ENCODE measurements around the gene HOXA1. TPM values are rescaled to one million over a fixed set of nuclear protein-coding genes. Genes with fewer than 3 reads are reported as not detected.
A peak's percentile ranks its signal among the peaks of the same experiment; 100 is the strongest.

Gene HOXA1
- total RNA-seq, 1 donor from 2014 or later = 9.5 TPM

- Mint-ChIP-seq H3K36me3 (peaks cover 54% of the 10 kb centered on the region), H3K27me3 (peaks cover 33% of the 10 kb centered on the region), H3K27ac (peak overlapping the region; percentile 99), H3K9me3 (no peaks in the 10 kb centered on the region), H3K4me3 (peak overlapping the region; percentile 91), H3K4me1 (ENCODE audit: unreplicated experiment) (peaks cover 23% of the 10 kb centered on the region)
- peak; percentile 68 for DNase-seq (ENCODE audit: extremely low spot score, unreplicated experiment)
- TF ChIP-seq, protein P1, sequence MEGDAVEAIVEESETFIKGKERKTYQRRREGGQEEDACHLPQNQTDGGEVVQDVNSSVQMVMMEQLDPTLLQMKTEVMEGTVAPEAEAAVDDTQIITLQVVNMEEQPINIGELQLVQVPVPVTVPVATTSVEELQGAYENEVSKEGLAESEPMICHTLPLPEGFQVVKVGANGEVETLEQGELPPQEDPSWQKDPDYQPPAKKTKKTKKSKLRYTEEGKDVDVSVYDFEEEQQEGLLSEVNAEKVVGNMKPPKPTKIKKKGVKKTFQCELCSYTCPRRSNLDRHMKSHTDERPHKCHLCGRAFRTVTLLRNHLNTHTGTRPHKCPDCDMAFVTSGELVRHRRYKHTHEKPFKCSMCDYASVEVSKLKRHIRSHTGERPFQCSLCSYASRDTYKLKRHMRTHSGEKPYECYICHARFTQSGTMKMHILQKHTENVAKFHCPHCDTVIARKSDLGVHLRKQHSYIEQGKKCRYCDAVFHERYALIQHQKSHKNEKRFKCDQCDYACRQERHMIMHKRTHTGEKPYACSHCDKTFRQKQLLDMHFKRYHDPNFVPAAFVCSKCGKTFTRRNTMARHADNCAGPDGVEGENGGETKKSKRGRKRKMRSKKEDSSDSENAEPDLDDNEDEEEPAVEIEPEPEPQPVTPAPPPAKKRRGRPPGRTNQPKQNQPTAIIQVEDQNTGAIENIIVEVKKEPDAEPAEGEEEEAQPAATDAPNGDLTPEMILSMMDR (conservative IDR thresholded peaks at IDR 0.05) = no peak
These were observed 22.2 kb upstream of the HOXA1 start for GRCh38 chr7:27117887-27118491.

- peak; percentile 72 for DNase-seq (ENCODE audit: extremely low spot score, unreplicated experiment)
These were observed 21.4 kb upstream of the HOXA1 start for GRCh38 chr7:27116962-27117886.

DNA sequence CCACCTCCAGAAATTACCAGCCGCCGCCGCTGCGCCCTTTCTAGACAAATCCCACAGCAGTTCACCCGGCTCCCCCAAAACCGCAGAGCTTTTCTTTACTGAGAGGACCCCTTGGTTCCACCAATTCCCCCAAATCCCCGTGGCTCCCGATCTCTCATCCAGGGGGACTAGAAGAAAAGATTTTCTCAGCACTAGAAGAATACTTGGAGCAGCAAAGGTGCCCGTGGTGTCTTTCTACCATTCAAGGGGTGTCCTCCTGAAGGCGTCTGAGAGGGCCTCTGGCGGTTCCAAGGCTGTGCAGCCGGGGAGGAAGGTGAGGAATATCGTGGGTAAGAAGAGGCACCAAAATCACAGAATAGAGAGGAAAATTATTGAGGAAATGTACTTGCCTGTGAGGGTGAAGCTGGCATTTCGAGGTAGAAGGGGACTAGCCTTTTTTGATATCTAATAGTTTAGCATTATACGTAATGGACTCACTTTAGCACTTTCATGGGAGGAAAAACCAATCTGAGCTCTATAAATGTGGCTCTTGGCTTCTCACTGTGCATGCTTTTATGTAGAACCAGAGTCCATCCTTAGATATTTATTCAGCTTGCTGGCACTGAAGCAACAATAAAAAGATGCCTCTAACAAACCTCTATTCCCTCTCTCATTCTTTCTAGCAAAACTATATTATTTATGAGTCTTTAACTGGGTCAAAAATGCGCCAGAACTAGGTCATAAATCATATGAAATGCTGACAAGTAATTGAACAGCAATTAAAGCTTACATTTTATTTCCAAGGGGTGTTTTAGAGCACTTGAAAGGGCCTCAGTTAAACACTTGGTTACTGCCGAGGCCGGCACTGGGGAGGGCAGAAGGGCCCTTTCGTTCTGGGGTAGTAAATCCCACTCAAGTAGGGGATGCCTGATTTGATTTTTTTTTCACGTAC is 20.5 kb upstream of the HOXA1 start:
- Mint-ChIP-seq H3K27ac (peak overlapping the region; percentile 99), H3K9me3 (no peaks in the 10 kb centered on the region), H3K4me3 (peak overlapping the region; percentile 91), H3K36me3 (peaks cover 55% of the 10 kb centered on the region), H3K4me1 (ENCODE audit: unreplicated experiment) (peaks cover 29% of the 10 kb centered on the region), H3K27me3 (peaks cover 40% of the 10 kb centered on the region)
- TF ChIP-seq, protein P1 (conservative IDR thresholded peaks at IDR 0.05) = no peak
- DNase-seq (ENCODE audit: extremely low spot score, unreplicated experiment) = no peak

More at GRCh38 chr7:27116962-27117886, 21.4 kb upstream of the HOXA1 start:
- peak overlapping the region; percentile 99 for H3K27ac Mint-ChIP-seq
- H3K4me1 Mint-ChIP-seq (ENCODE audit: unreplicated experiment) = peaks cover 23% of the 10 kb centered on the region
- peak overlapping the region; percentile 91 for H3K4me3 Mint-ChIP-seq
- peaks cover 54% of the 10 kb centered on the region for H3K36me3 Mint-ChIP-seq
- peaks cover 31% of the 10 kb centered on the region for H3K27me3 Mint-ChIP-seq
- TF ChIP-seq, protein P1 (conservative IDR thresholded peaks at IDR 0.05) = no peak
- no peaks in the 10 kb centered on the region for H3K9me3 Mint-ChIP-seq

GRCh38 chr7:27115221-27116026 is 19.6 kb upstream of the HOXA1 start:
- peaks cover 58% of the 10 kb centered on the region for H3K36me3 Mint-ChIP-seq
- H3K4me3 Mint-ChIP-seq = peak overlapping the region; percentile 91
- H3K27me3 Mint-ChIP-seq = peaks cover 47% of the 10 kb centered on the region
- TF ChIP-seq, protein P1 (conservative IDR thresholded peaks at IDR 0.05) = no peak
- no peaks in the 10 kb centered on the region for H3K9me3 Mint-ChIP-seq
- peaks cover 28% of the 10 kb centered on the region for H3K4me1 Mint-ChIP-seq (ENCODE audit: unreplicated experiment)
- peak overlapping the region; percentile 99 for H3K27ac Mint-ChIP-seq
- peak; percentile 73 for DNase-seq (ENCODE audit: extremely low spot score, unreplicated experiment)

Measured in type B pancreatic cell (in vitro differentiated cells).